NT2/D1 (cell line): ENCODE data around the gene SCN9A.

ENCODE experiments used
- SUZ12 ChIP-seq: IDR thresholded peaks from 2 replicates; pipeline ENCODE4 v1.6.1; 2011; ENCODE audit not compliant: insufficient read length, insufficient read depth; ENCODE audit errors: extremely low read depth
- YY1 ChIP-seq: IDR thresholded peaks from 2 replicates; pipeline ENCODE4 v1.6.1; 2011; ENCODE audit not compliant: insufficient read length, insufficient read depth
- ZNF274 ChIP-seq: IDR thresholded peaks from 2 replicates; pipeline ENCODE4 v1.6.1; 2011; ENCODE audit warnings: mild to moderate bottlenecking, low read depth, low read length

DNA sequence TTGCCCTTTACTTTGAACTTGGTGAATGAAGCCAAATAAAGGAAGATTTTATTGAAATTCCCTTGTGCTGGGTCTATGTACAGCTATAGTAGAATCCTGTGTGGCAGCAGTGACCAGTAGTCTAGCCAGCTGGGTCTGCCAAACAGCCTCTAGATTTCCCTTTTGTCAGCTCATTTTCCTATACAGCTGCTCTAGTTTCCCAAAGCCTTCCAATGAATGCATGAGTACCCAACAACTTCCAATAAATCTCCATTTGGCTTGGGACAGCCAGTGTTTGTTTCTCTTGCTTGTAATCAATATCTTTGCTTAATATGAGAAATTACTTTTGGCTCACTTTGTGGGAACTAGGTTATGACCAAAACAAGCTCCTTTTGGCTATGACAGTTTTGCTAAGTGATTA lies 43.6 kb downstream of the SCN9A start:
- no peak for TF ChIP-seq YY1
- TF ChIP-seq ZNF274, result no peak
- no peak for TF ChIP-seq SUZ12
